ENCODE measurements around the gene EXOC4.

The EXOC4 gene

GRCh38 chr7:133703547-133703946, 450.7 kb downstream of the EXOC4 start:
- DNase-seq (ENCODE audit: low spot score), result peak; percentile 79

GRCh38 chr7:133704453-133704852, 451.6 kb downstream of the EXOC4 start:
- DNase-seq (ENCODE audit: low spot score), result no peak

- DNase-seq (ENCODE audit: low spot score), result no peak
Measured at GRCh38 chr7:133705596-133705995, 452.7 kb downstream of the EXOC4 start.

- no peak for DNase-seq (ENCODE audit: low spot score)
Measured at GRCh38 chr7:133706016-133706415, 453.1 kb downstream of the EXOC4 start.

- no peak for DNase-seq (ENCODE audit: low spot score)
Measured at GRCh38 chr7:133709036-133709880, 456.4 kb downstream of the EXOC4 start.

GRCh38 chr7:133712544-133712943, 459.7 kb downstream of the EXOC4 start:
- DNase-seq (ENCODE audit: low spot score), result no peak

- DNase-seq (ENCODE audit: low spot score), result no peak
Measured at GRCh38 chr7:133714654-133715053, 461.8 kb downstream of the EXOC4 start.

- no peak for DNase-seq (ENCODE audit: low spot score)
Measured at GRCh38 chr7:133718131-133718530, 465.3 kb downstream of the EXOC4 start.

- no peak for DNase-seq (ENCODE audit: low spot score)
Measured at GRCh38 chr7:133723044-133723443, 470.2 kb downstream of the EXOC4 start.

- DNase-seq (ENCODE audit: low spot score), result no peak
Measured at GRCh38 chr7:133724148-133724547, 471.3 kb downstream of the EXOC4 start.

- DNase-seq (ENCODE audit: low spot score), result no peak
Measured at GRCh38 chr7:133724694-133725093, 471.8 kb downstream of the EXOC4 start.

GRCh38 chr7:133727476-133728214, 474.8 kb downstream of the EXOC4 start:
- DNase-seq (ENCODE audit: low spot score), result no peak

- no peak for DNase-seq (ENCODE audit: low spot score)
Measured at GRCh38 chr7:133730360-133730759, 477.5 kb downstream of the EXOC4 start.

- no peak for DNase-seq (ENCODE audit: low spot score)
Measured at GRCh38 chr7:133733401-133733800, 480.5 kb downstream of the EXOC4 start.

GRCh38 chr7:133735222-133735621, 482.3 kb downstream of the EXOC4 start:
- no peak for DNase-seq (ENCODE audit: low spot score)

- DNase-seq (ENCODE audit: low spot score), result no peak
Measured at GRCh38 chr7:133739817-133740216, 486.9 kb downstream of the EXOC4 start.

GRCh38 chr7:133741078-133741477, 488.2 kb downstream of the EXOC4 start:
- no peak for DNase-seq (ENCODE audit: low spot score)

- DNase-seq (ENCODE audit: low spot score), result no peak
Measured at GRCh38 chr7:133741703-133742102, 488.8 kb downstream of the EXOC4 start.

- DNase-seq (ENCODE audit: low spot score), result peak; percentile 81
Measured at GRCh38 chr7:133742709-133743538, 490.0 kb downstream of the EXOC4 start.

GRCh38 chr7:133744451-133744850, 491.6 kb downstream of the EXOC4 start:
- DNase-seq (ENCODE audit: low spot score), result no peak

GRCh38 chr7:133746305-133746704, 493.4 kb downstream of the EXOC4 start:
- DNase-seq (ENCODE audit: low spot score), result no peak

- no peak for DNase-seq (ENCODE audit: low spot score)
Measured at GRCh38 chr7:133746847-133747246, 494.0 kb downstream of the EXOC4 start.

Measured in SK-N-DZ (cell line).